Duodenal mucosa (tissue), 2 donors: ENCODE results near the gene SOAT1.
A peak's percentile ranks its signal among the peaks of the same experiment; 100 is the strongest.
"Not testable (repeated sequence)": the region's sequence is repeated elsewhere in the genome, so short reads cannot be mapped to it uniquely, and the experiment has no call there.

Experiments
- H3K27ac ChIP-seq: one replicate; pipeline ENCODE4 v1.7.0; 2013; ENCODE audit warnings: low read depth, low read length
- H3K27me3 ChIP-seq, 2 donors: one replicate each; pipeline ENCODE4 v1.7.0; 2013; ENCODE audit warnings: low read length in 2 of 2, control low read depth in 1 of 2; ENCODE audit not compliant: insufficient read depth in 2 of 2, control insufficient read depth in 1 of 2
- H3K36me3 ChIP-seq, 2 donors: one replicate each; pipeline ENCODE4 v1.7.0; 2013; ENCODE audit warnings: low read length in 2 of 2, control low read depth in 1 of 2; ENCODE audit not compliant: insufficient read depth in 2 of 2, control insufficient read depth in 1 of 2
- H3K4me1 ChIP-seq, 2 donors: one replicate each; pipeline ENCODE4 v1.7.0; 2013; ENCODE audit warnings: low read length in 2 of 2, control low read depth in 1 of 2; ENCODE audit not compliant: insufficient read depth in 2 of 2, control insufficient read depth in 1 of 2
- H3K4me3 ChIP-seq, 2 donors: one replicate each; pipeline ENCODE4 v1.7.0; 2013; ENCODE audit warnings: low read length in 2 of 2, low read depth in 1 of 2
- H3K9ac ChIP-seq, 2 donors: one replicate each; pipeline ENCODE4 v1.7.0; 2013; ENCODE audit warnings: low read length in 2 of 2, low read depth in 1 of 2
- H3K9me3 ChIP-seq, 2 donors: one replicate each; pipeline ENCODE4 v1.7.0; 2013; ENCODE audit warnings: low read length in 2 of 2, control low read depth in 1 of 2; ENCODE audit not compliant: control insufficient read depth in 1 of 2

Gene SOAT1

DNA sequence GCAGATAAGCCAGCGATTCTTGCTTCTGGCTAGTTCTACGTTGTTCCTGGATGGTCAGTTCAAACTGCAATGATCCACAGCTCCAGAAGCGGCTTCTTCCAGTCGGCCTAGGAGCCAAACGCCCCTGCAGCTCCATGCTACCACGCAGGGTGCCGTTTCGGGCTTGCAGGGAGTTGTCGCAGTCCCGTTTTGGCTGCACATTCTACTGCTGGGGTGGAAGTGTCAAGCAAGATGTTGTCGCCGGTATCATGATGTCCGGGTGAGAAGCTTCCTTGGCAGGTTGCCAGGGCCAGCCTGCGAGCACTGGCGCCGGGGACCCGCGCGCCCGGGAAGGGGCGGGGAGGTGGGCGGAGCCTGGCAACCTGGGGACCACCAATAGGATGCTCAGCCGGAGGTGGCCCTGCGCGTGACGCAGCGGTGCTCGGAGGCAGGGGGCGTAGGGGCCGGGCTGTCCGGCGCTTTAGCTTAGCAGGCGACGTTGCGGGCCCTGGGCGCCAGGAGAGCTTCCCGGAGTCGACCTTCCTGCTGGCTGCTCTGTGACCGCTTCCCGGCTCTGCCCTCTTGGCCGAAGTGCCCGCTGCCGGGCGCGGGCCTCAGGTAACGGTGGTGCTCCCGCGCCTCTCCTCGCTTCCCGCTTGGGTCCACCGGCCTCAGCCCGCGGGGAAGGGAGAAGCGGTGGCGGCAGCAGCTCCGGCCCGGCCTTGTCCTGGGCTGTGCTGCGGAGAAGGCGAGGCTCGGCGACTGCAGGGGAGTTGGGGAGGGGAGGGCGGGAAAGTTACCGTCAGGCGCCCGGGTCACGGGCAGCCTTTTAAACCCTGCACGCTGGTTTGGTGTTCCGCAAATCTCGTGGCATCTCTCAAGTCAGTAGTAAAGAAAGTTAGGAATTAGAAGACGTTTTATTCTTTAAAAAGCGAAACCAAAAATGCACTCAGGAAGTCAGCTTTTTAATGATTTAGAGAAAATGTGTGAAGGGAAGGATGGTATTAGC, at the start of gene SOAT1:
TSS of gene SOAT1 (plus strand) at position 458 of the 988 bp plus-strand sequence. CDS start 8,888 bp downstream, outside the sequence.
- peak within 1 kb of the TSS; percentile 66 to 94 for H3K9ac ChIP-seq
- H3K27ac ChIP-seq, result peak within 1 kb of the TSS; percentile 90
- peaks cover 14 to 21% of the 10 kb centered on the region in 2 donors for H3K4me1 ChIP-seq
- H3K27me3 ChIP-seq, result no peaks in the 10 kb centered on the region
- no peaks in the 10 kb centered on the region for H3K9me3 ChIP-seq
- H3K36me3 ChIP-seq, result no peaks in the 10 kb centered on the region
- peak within 1 kb of the TSS; percentile 77 to 87 for H3K4me3 ChIP-seq

DNA sequence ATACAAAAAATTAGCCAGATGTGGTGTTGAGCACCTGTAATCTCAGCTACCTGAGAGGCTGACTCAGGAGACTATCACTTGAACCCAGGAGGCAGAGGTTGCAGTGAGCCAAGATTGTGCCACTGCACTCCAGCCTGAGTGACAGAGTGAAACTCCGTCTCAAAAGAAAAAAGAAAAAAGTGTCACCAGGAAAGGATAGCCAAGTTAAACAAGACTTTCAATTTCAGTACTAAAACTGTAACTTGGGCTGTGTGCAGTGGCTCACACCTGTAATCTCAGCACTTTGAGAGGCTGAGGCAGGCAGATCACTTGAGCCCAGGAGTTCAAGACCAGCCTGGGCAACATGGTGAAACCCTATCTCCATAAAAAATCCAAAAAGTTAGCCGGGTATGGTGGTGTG, 48.2 kb upstream of the SOAT1 start:
- not testable (repeated sequence) for H3K9me3 ChIP-seq, H3K27ac ChIP-seq, H3K9ac ChIP-seq, H3K27me3 ChIP-seq, H3K4me1 ChIP-seq, H3K36me3 ChIP-seq, H3K4me3 ChIP-seq

DNA sequence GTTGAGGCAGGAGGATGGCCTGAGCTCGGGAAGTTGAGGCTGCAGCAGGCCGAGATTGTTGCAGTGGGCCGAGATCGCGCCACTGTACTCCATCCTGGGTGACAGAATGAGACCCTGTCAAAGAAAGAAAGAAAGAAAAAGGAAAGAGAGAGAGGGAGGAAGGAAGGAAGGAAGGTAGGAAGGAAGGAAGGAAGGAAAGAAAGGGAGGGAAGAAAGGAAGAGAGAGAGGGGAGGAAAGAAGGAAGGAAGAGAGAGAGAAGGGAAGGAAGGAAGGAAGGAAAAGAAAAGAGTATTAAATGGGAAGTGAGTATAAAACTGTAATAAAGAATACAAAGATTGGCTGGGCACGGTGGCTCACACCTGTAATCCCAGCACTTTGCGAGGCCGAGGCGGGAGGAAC, 45.7 kb upstream of the SOAT1 start:
- Histone ChIP-seq H3K36me3 (no peaks in the 10 kb centered on the region), H3K9ac (no peak overlapping the region), H3K4me3 (no peak overlapping the region), H3K27me3 (no peaks in the 10 kb centered on the region), H3K27ac (no peak overlapping the region), H3K4me1 (no peaks in the 10 kb centered on the region), H3K9me3 (no peaks in the 10 kb centered on the region)

DNA sequence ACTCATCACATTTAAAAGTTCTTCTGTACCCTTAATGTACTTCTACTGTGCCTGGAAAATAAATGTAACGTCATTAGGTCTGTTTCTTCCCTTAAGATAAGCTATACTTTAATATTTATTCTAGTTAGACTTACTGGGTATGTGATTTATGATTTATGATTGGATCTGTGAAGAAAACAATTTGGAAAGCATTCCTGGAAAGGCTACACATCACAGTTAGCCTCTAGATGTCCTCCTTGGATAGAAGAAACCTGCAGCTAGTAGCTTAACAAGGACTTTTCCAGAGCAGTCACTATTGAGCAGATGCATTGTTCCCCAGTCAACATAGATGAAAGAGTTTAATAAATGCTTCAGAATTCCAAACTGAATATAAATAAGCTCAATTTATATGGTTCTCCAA, 41.9 kb upstream of the SOAT1 start:
- no peaks in the 10 kb centered on the region for H3K9me3 ChIP-seq
- no peak overlapping the region for H3K9ac ChIP-seq
- H3K4me3 ChIP-seq, result no peak overlapping the region
- H3K4me1 ChIP-seq, result no peaks in the 10 kb centered on the region
- H3K27ac ChIP-seq, result no peak overlapping the region
- H3K36me3 ChIP-seq, result no peaks in the 10 kb centered on the region
- H3K27me3 ChIP-seq, result no peaks in the 10 kb centered on the region

DNA sequence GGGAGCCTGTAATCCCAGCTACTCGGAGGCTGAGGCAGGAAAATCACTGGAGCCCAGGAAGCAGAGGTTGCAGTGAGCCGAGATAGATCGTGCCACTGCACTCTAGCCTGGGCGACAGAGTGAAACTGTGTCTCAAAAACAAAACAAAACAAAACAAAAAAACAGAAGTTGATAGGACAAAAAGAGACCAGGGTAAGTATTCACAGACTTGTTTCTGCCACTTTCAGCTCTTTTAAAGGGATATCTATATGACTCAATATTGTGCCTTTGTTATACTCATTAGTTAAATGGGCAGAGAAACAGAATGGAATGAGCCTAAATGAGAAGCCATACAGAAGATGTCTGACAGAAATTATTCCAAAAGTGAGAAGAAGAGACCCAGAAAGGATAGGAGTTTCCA, 41.0 kb upstream of the SOAT1 start:
- H3K36me3 ChIP-seq, result no peaks in the 10 kb centered on the region
- no peaks in the 10 kb centered on the region for H3K4me1 ChIP-seq
- no peaks in the 10 kb centered on the region for H3K27me3 ChIP-seq
- H3K9me3 ChIP-seq, result no peaks in the 10 kb centered on the region
- H3K9ac ChIP-seq, result no peak overlapping the region
- H3K27ac ChIP-seq, result no peak overlapping the region
- no peak overlapping the region for H3K4me3 ChIP-seq

GRCh38 chr1:179253286-179253972, 40.2 kb upstream of the SOAT1 start:
- Histone ChIP-seq H3K27ac (no peak overlapping the region), H3K9ac (no peak overlapping the region), H3K4me1 (no peaks in the 10 kb centered on the region), H3K27me3 (no peaks in the 10 kb centered on the region), H3K9me3 (no peaks in the 10 kb centered on the region), H3K4me3 (no peak overlapping the region), H3K36me3 (no peaks in the 10 kb centered on the region)

- Histone ChIP-seq H3K36me3 (no peaks in the 10 kb centered on the region), H3K9me3 (no peaks in the 10 kb centered on the region), H3K4me1 (no peaks in the 10 kb centered on the region), H3K27ac (no peak overlapping the region), H3K9ac (no peak overlapping the region), H3K4me3 (no peak overlapping the region), H3K27me3 (no peaks in the 10 kb centered on the region)
Measured at GRCh38 chr1:179262183-179262582, 31.4 kb upstream of the SOAT1 start.

DNA sequence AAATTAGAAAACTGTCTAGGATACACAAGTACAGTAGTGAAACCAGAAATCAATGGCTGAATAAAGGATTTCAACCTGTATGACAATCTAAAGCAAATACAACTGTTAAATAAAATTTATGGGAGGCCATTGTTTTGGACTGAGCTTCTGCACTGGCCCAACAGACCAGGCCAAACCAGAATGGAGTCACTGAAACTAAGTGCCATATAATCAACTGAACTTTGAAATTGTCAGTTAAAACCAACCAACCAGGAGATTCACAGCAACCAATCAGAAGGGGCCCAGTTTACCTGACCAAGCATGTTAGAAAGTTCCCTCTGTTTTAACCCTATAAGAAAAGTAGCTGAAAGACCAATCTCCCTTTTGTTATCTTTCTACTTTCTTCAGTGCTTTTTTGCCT, 30.5 kb upstream of the SOAT1 start:
- H3K27me3 ChIP-seq, result no peaks in the 10 kb centered on the region
- H3K36me3 ChIP-seq, result no peaks in the 10 kb centered on the region
- no peaks in the 10 kb centered on the region for H3K4me1 ChIP-seq
- no peak overlapping the region for H3K4me3 ChIP-seq
- no peaks in the 10 kb centered on the region for H3K9me3 ChIP-seq
- no peak overlapping the region for H3K9ac ChIP-seq
- H3K27ac ChIP-seq, result no peak overlapping the region

- Histone ChIP-seq H3K36me3 (no peaks in the 10 kb centered on the region), H3K9ac (no peak overlapping the region), H3K4me1 (no peaks in the 10 kb centered on the region), H3K27me3 (no peaks in the 10 kb centered on the region), H3K4me3 (no peak overlapping the region), H3K9me3 (no peaks in the 10 kb centered on the region), H3K27ac (no peak overlapping the region)
Measured at GRCh38 chr1:179264507-179264906, 29.1 kb upstream of the SOAT1 start.

- Histone ChIP-seq H3K9me3 (no peaks in the 10 kb centered on the region), H3K4me3 (no peak overlapping the region), H3K36me3 (no peaks in the 10 kb centered on the region), H3K27ac (no peak overlapping the region), H3K27me3 (no peaks in the 10 kb centered on the region), H3K4me1 (no peaks in the 10 kb centered on the region), H3K9ac (no peak overlapping the region)
Measured at GRCh38 chr1:179269071-179269470, 24.5 kb upstream of the SOAT1 start.
